ENCODE results near the gene PEBP1.

The PEBP1 gene

GRCh38 chr12:118136559-118137003 is 657 bp downstream of the PEBP1 start:
- DNase-seq: no peak

- no peak for DNase-seq
Observed at GRCh38 chr12:118137148-118137678, 1.3 kb downstream of the PEBP1 start.

GRCh38 chr12:118140825-118141224 is 4.9 kb downstream of the PEBP1 start:
- no peak for DNase-seq

- DNase-seq: no peak
Observed at GRCh38 chr12:118144499-118144898, 8.6 kb downstream of the PEBP1 start.

- DNase-seq: no peak
Observed at GRCh38 chr12:118145113-118145797, 9.3 kb downstream of the PEBP1 start.

GRCh38 chr12:118145798-118146156 is 9.9 kb downstream of the PEBP1 start:
- no peak for DNase-seq

- DNase-seq: no peak
Observed at GRCh38 chr12:118148287-118148686, 12.4 kb downstream of the PEBP1 start.

GRCh38 chr12:118150625-118151024 is 14.7 kb downstream of the PEBP1 start:
- DNase-seq: no peak

- no peak for DNase-seq
Observed at GRCh38 chr12:118151755-118152154, 15.8 kb downstream of the PEBP1 start.

- no peak for DNase-seq
Observed at GRCh38 chr12:118160536-118160935, 24.6 kb downstream of the PEBP1 start.

- DNase-seq: no peak
Observed at GRCh38 chr12:118164798-118165486, 29.0 kb downstream of the PEBP1 start.

GRCh38 chr12:118166946-118167345 is 31.0 kb downstream of the PEBP1 start:
- no peak for DNase-seq

- DNase-seq: no peak
Observed at GRCh38 chr12:118175823-118176447, 40.0 kb downstream of the PEBP1 start.

- DNase-seq: no peak
Observed at GRCh38 chr12:118183155-118183554, 47.2 kb downstream of the PEBP1 start.

GRCh38 chr12:118183711-118184110 is 47.8 kb downstream of the PEBP1 start:
- no peak for DNase-seq

- DNase-seq: no peak
Observed at GRCh38 chr12:118185602-118186397, 49.9 kb downstream of the PEBP1 start.

- DNase-seq: no peak
Observed at GRCh38 chr12:118187751-118188435, 52.0 kb downstream of the PEBP1 start.

GRCh38 chr12:118188690-118189371 is 52.9 kb downstream of the PEBP1 start:
- no peak for DNase-seq

- peak; percentile 38 for DNase-seq
Observed at GRCh38 chr12:118189741-118190191, 53.8 kb downstream of the PEBP1 start.

GRCh38 chr12:118190266-118190665 is 54.3 kb downstream of the PEBP1 start:
- no peak for DNase-seq

- no peak for DNase-seq
Observed at GRCh38 chr12:118193477-118193876, 57.6 kb downstream of the PEBP1 start.

GRCh38 chr12:118193958-118194357 is 58.0 kb downstream of the PEBP1 start:
- no peak for DNase-seq

Measured in NCI-H1092 (cell line).